A673 (cell line): ENCODE measurements around the gene FBXO42.

Experiments
- EZH2 ChIP-seq: fragments of 200-600 bp; sonication (generic); IDR thresholded peaks from 2 replicates; pipeline ENCODE4 v1.6.1; 2017; ENCODE audit warnings: borderline replicate concordance, low read depth, mild to moderate bottlenecking, mixed read lengths, antibody characterized with exemption, low read length; ENCODE audit not compliant: poor library complexity, severe bottlenecking
- TF ChIP-seq, protein P1 (sequence below): fragments of 300-800, 200-600 bp; sonication (generic); conservative IDR thresholded peaks from 2 replicates; pipeline ENCODE4 v1.5.1; 2017; ENCODE audit warnings: low read depth, mild to moderate bottlenecking, antibody characterized with exemption, low read length, moderate library complexity, mixed read lengths

DNA sequence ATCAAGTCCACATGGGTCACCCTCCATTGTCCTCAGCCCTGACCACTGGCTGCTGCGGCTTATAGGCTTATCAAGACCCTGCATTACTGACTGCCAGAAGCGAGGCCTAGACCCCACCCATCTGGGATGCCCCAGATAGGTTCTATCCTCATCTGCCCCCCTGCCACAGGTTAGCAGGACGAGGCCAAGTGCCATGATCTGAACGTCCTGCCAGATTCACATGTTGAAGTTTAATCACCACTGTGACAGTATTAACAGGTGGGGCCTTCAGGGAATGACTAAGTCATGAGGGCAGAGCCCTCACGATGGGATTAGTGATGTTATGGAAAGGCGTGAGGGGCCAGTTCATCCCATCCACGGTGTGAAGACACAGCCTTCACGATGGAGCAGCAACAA lies 109.1 kb downstream of the FBXO42 start:
- TF ChIP-seq, protein P1, sequence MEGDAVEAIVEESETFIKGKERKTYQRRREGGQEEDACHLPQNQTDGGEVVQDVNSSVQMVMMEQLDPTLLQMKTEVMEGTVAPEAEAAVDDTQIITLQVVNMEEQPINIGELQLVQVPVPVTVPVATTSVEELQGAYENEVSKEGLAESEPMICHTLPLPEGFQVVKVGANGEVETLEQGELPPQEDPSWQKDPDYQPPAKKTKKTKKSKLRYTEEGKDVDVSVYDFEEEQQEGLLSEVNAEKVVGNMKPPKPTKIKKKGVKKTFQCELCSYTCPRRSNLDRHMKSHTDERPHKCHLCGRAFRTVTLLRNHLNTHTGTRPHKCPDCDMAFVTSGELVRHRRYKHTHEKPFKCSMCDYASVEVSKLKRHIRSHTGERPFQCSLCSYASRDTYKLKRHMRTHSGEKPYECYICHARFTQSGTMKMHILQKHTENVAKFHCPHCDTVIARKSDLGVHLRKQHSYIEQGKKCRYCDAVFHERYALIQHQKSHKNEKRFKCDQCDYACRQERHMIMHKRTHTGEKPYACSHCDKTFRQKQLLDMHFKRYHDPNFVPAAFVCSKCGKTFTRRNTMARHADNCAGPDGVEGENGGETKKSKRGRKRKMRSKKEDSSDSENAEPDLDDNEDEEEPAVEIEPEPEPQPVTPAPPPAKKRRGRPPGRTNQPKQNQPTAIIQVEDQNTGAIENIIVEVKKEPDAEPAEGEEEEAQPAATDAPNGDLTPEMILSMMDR = no peak
- no peak for TF ChIP-seq EZH2
